Colonic mucosa (tissue), 4 donors: Measurements from ENCODE around the gene ODC1. TPM values are rescaled to one million over a fixed set of nuclear protein-coding genes. Genes with fewer than 3 reads are reported as not detected.

Experiments used
- DNase-seq: peaks from one replicate; pipeline ENCODE4 v3.0.0-alpha.2; 2020
- H3K27ac ChIP-seq: fragments of 200-600 bp; one replicate; pipeline ENCODE4 v1.8.0; 2021
- H3K27me3 ChIP-seq: fragments of 200-600 bp; one replicate; pipeline ENCODE4 v1.8.0; 2021
- H3K36me3 ChIP-seq: fragments of 200-600 bp; one replicate; pipeline ENCODE4 v1.8.0; 2021
- H3K4me1 ChIP-seq: fragments of 200-600 bp; one replicate; pipeline ENCODE4 v1.8.0; 2021; ENCODE audit warnings: mild to moderate bottlenecking
- H3K4me3 ChIP-seq: fragments of 200-600 bp; one replicate; pipeline ENCODE4 v1.8.0; 2021
- H3K9ac ChIP-seq, 2 donors: one replicate each; pipeline ENCODE4 v1.7.0; 2013; ENCODE audit warnings: control low read depth in 2 of 2, low read depth in 2 of 2, low read length in 2 of 2
- H3K9me3 ChIP-seq: fragments of 200-600 bp; one replicate; pipeline ENCODE4 v1.8.0; 2021
- CTCF ChIP-seq: fragments of 200-600 bp; IDR thresholded peaks from one replicate; pipeline ENCODE4 v1.8.0; 2022; ENCODE audit warnings: antibody characterized with exemption, mild to moderate bottlenecking
- intact Hi-C: fragments of 100-400 bp; cut with DNase I; formaldehyde crosslinking; loops from one replicate; pipeline ENCODE4 v1.14.1; 2022
- total RNA-seq, 2 donors: library from RNA; stranded (reverse); fragmentation: NEBNext Ultra II Directional in 1 of 2; extraction: Animal tissue kit (Norgen Biotek cat#: 25700) in 1 of 2; gene quantifications; one replicate each; pipeline ENCODE4 v1.2.1, GENCODE V29; 2021
- donor health status: healthy.
- donor health status: DM: no; HTN: no; CAD: no.
- donor health status: DM: no; HTN: no; CAD: no.

ODC1 gene
- total RNA-seq, 2 donors from 2014 or later = 45.8 to 107 TPM

- Histone ChIP-seq H3K4me3 (no peak overlapping the region), H3K4me1 (no peaks in the 10 kb centered on the region), H3K27me3 (no peaks in the 10 kb centered on the region), H3K36me3 (no peaks in the 10 kb centered on the region), H3K27ac (no peak overlapping the region), H3K9me3 (no peaks in the 10 kb centered on the region), H3K9ac (no peak overlapping the region)
- intact Hi-C loops = no loop called here
- no peak for DNase-seq
- TF ChIP-seq CTCF = no peak
Observed at GRCh38 chr2:10467401-10467800, 19.3 kb upstream of the ODC1 start.

- no peak overlapping the region for H3K27ac ChIP-seq
- no peaks in the 10 kb centered on the region for H3K36me3 ChIP-seq
- no peak overlapping the region for H3K4me3 ChIP-seq
- intact Hi-C loops = no loop called here
- TF ChIP-seq CTCF = no peak
- no peaks in the 10 kb centered on the region for H3K4me1 ChIP-seq
- H3K9ac ChIP-seq = no peak overlapping the region
- no peaks in the 10 kb centered on the region for H3K9me3 ChIP-seq
- H3K27me3 ChIP-seq = no peaks in the 10 kb centered on the region
- no peak for DNase-seq
Observed at GRCh38 chr2:10466801-10467200, 18.7 kb upstream of the ODC1 start.

- Histone ChIP-seq H3K9ac (no peak overlapping the region), H3K27ac (no peak overlapping the region), H3K4me1 (no peaks in the 10 kb centered on the region), H3K9me3 (no peaks in the 10 kb centered on the region), H3K4me3 (no peak overlapping the region), H3K36me3 (no peaks in the 10 kb centered on the region), H3K27me3 (no peaks in the 10 kb centered on the region)
- TF ChIP-seq CTCF = no peak
- intact Hi-C loops = no loop called here
- DNase-seq = no peak
Observed at GRCh38 chr2:10465910-10466309, 17.8 kb upstream of the ODC1 start.

DNA sequence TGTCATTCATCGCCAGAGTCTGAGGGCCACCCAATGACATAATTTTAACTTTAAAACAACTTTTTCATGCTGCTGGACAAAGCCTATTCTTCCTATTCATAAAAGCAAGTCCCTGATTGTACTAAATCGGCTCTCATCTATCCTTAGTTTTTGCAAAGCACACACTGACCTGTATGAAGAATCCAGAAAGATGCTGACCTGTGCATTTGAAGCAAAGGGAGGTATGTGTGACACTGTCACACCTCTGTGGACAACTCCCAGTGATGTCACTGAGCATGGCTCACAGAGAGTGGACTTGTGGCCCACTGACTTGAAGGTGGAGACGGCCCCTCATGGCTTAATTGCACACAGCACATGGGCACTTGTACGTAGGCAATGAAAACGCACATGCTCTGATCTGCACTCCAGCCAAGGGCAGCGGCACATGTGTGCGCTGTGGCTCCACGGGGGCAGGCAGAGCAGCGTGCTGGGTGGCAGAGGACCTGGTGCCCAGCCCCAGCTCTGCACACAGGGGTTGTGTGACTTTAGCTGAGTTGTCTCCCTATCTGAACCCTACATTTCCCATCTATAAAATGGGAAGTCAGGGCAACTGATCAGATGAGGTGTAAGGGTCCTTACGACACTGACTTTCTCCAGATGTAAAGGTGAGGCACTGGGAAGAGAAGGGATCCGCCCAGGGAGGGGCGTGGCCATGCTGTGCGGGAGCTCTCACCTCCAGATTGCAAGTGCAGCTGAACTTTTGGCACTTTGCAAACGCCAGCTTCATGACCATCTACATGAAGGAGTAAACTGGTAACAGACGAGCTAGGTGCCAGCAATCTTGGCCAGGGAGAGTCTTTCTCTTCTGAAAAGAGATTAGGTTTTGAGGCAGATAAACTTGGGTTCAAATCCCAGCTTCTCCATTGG lies 14.3 kb upstream of the ODC1 start:
- Histone ChIP-seq H3K27me3 (no peaks in the 10 kb centered on the region), H3K27ac (no peak overlapping the region), H3K9ac (no peak overlapping the region), H3K4me3 (no peak overlapping the region), H3K36me3 (no peaks in the 10 kb centered on the region), H3K9me3 (no peaks in the 10 kb centered on the region), H3K4me1 (no peaks in the 10 kb centered on the region)
- DNase-seq = no peak
- TF ChIP-seq CTCF = no peak
- intact Hi-C loops = no loop called here

DNA sequence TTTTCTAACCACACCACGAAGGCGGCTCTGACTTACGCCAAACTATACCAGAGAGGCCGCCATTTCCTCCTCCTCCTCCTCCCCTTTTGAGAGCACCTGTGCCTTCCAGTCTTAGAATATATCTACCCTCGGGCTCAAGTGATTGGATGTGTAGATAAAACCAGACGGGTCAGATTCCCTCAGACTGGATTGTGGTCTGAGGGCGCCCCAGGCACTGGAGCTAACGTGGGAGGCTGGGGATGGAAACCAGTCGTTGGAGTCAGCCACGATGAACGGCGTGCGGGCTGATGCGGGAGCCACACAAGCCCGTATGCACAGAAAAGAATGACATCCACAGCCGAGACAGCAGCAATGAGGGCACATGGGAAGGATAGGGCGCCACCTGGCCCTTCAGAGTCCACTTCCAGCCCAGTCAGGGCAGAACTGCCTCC lies 12.3 kb upstream of the ODC1 start:
- Histone ChIP-seq H3K4me1 (no peaks in the 10 kb centered on the region), H3K9me3 (no peaks in the 10 kb centered on the region), H3K4me3 (no peak overlapping the region), H3K9ac (no peak overlapping the region), H3K27me3 (no peaks in the 10 kb centered on the region), H3K27ac (no peak overlapping the region), H3K36me3 (no peaks in the 10 kb centered on the region)
- no peak for TF ChIP-seq CTCF
- no peak for DNase-seq
- intact Hi-C loops = no loop called here
